C4-2B (cell line): Measurements from ENCODE around the gene KANK2.

ENCODE experiments used
- ZFX ChIP-seq: fragments of 450-650 bp; IDR thresholded peaks from 2 replicates; pipeline ENCODE4 v1.6.1; 2017
- TF ChIP-seq, protein P1 (sequence below): fragments of 450-650 bp; conservative IDR thresholded peaks from 2 replicates; pipeline ENCODE4 v1.5.1; 2017; ENCODE audit warnings: mild to moderate bottlenecking

GRCh38 chr19:11137542-11138384 is 59.6 kb downstream of the KANK2 start:
- TF ChIP-seq, protein P1, sequence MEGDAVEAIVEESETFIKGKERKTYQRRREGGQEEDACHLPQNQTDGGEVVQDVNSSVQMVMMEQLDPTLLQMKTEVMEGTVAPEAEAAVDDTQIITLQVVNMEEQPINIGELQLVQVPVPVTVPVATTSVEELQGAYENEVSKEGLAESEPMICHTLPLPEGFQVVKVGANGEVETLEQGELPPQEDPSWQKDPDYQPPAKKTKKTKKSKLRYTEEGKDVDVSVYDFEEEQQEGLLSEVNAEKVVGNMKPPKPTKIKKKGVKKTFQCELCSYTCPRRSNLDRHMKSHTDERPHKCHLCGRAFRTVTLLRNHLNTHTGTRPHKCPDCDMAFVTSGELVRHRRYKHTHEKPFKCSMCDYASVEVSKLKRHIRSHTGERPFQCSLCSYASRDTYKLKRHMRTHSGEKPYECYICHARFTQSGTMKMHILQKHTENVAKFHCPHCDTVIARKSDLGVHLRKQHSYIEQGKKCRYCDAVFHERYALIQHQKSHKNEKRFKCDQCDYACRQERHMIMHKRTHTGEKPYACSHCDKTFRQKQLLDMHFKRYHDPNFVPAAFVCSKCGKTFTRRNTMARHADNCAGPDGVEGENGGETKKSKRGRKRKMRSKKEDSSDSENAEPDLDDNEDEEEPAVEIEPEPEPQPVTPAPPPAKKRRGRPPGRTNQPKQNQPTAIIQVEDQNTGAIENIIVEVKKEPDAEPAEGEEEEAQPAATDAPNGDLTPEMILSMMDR: peak; percentile 87
- TF ChIP-seq ZFX: no peak
